CD4-positive, alpha-beta T cell treated with Interleukin-10 for 1 hour (primary cell): ENCODE results near the gene FRA10AC1.

ENCODE experiments used
- DNase-seq: peaks from one replicate; pipeline ENCODE4 v3.0.0-alpha.2; 2020

The FRA10AC1 gene

GRCh38 chr10:93622942-93623341 lies 79.5 kb downstream of the FRA10AC1 start:
- no peak for DNase-seq

- no peak for DNase-seq
Observed at GRCh38 chr10:93620925-93621324, 81.5 kb downstream of the FRA10AC1 start.
